ENCODE results near the gene ANO2.

ANO2 gene

DNA sequence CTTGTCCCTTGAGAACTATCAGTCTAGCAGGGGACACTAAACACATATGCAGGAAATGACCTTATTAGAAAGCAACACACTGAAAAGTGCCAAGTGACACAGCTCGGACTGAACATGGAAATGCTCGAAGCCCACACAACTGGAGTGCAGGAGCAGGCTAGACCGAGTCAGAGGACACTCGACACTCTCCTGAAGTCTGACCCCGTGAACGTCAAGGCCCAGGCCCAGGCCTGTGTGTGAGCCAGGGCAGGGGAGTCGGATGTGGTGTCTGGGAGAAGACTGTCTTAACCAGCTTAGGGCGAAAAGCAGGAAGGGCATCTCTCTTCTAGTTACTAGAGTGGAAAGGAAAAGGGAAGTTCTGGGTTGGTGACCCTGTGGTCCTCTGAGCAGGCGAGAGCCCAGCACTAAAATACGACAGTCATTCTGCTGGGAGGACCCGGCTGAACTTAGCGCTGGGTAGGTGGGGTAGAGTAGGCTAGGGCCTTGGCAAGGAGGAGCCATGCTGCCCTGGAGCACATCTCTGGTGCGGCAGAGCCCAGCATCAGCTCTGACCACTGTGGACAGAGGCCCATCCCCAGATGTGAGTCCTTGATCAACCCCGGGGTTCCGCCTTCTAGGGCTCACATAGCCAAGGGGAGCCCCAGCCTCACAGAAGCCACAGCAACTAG lies 420.2 kb downstream of the ANO2 start:
- H3K27ac ChIP-seq (ENCODE audit: low read depth, low read length) = no peak overlapping the region
- no peaks in the 10 kb centered on the region for H3K4me1 ChIP-seq (ENCODE audit: control insufficient read depth, insufficient read depth, low read length, unreplicated experiment)
- no peaks in the 10 kb centered on the region for H3K79me2 ChIP-seq (ENCODE audit: control insufficient read depth, insufficient read depth, low read length, unreplicated experiment)
- no peaks in the 10 kb centered on the region for H3K27me3 ChIP-seq (ENCODE audit: insufficient read depth, low read length)
- H2AFZ ChIP-seq (ENCODE audit: low read length, unreplicated experiment) = no peak overlapping the region
- H3K4me3 ChIP-seq (ENCODE audit: low read depth, low read length) = no peak overlapping the region
- H3K36me3 ChIP-seq (ENCODE audit: insufficient read depth, low read length) = no peaks in the 10 kb centered on the region

DNA sequence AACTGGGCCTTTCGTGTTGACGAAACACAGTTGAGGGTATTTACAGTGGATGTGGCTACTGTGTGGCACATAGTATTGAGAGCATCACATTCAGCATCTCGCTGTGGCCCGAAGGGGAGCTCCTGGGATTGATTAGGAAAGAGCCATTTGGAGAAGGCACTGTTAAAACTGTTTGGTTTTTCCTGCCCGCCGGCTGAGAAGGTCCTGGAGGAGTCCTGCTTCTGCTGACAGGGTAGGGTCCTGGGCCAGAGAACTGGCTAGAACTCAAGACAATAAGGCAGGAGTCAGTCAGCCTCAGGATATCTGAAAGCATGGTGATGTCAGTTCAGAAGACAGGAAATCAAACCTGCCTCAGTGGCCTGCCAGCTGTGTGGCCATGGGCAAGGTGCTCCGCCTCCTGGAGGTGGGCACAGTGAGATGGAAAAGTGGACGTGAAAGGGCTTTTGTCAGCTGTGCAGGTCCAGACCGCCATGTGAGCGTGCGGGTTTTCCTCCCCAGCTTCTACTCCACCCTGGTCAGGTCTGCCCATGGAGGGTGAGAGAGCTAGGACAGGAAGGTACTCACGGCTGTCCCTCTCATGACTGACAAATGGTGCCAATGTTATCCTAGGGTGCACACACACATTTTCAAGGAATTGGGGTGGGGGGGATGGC lies 420.8 kb downstream of the ANO2 start:
- no peaks in the 10 kb centered on the region for H3K27me3 ChIP-seq (ENCODE audit: insufficient read depth, low read length)

GRCh38 chr12:5523396-5524115 lies 421.5 kb downstream of the ANO2 start:
- Histone ChIP-seq H2AFZ (ENCODE audit: low read length, unreplicated experiment) (no peak overlapping the region), H3K27ac (ENCODE audit: low read depth, low read length) (no peak overlapping the region), H3K4me3 (ENCODE audit: low read depth, low read length) (no peak overlapping the region), H3K27me3 (ENCODE audit: insufficient read depth, low read length) (no peaks in the 10 kb centered on the region), H3K4me1 (ENCODE audit: control insufficient read depth, insufficient read depth, low read length, unreplicated experiment) (no peaks in the 10 kb centered on the region), H3K79me2 (ENCODE audit: control insufficient read depth, insufficient read depth, low read length, unreplicated experiment) (no peaks in the 10 kb centered on the region), H3K36me3 (ENCODE audit: insufficient read depth, low read length) (no peaks in the 10 kb centered on the region)

More for the DNA sequence above, 420.8 kb downstream of the ANO2 start:
- H3K27ac ChIP-seq (ENCODE audit: low read depth, low read length) = no peak overlapping the region
- no peaks in the 10 kb centered on the region for H3K79me2 ChIP-seq (ENCODE audit: control insufficient read depth, insufficient read depth, low read length, unreplicated experiment)
- no peaks in the 10 kb centered on the region for H3K36me3 ChIP-seq (ENCODE audit: insufficient read depth, low read length)
- no peak overlapping the region for H2AFZ ChIP-seq (ENCODE audit: low read length, unreplicated experiment)
- no peak overlapping the region for H3K4me3 ChIP-seq (ENCODE audit: low read depth, low read length)
- H3K4me1 ChIP-seq (ENCODE audit: control insufficient read depth, insufficient read depth, low read length, unreplicated experiment) = no peaks in the 10 kb centered on the region

GRCh38 chr12:5522432-5523335 lies 422.4 kb downstream of the ANO2 start:
- H2AFZ ChIP-seq (ENCODE audit: low read length, unreplicated experiment) = no peak overlapping the region

GRCh38 chr12:5521456-5522325 lies 423.4 kb downstream of the ANO2 start:
- H3K4me3 ChIP-seq (ENCODE audit: low read depth, low read length) = no peak overlapping the region
- no peaks in the 10 kb centered on the region for H3K4me1 ChIP-seq (ENCODE audit: control insufficient read depth, insufficient read depth, low read length, unreplicated experiment)
- H3K79me2 ChIP-seq (ENCODE audit: control insufficient read depth, insufficient read depth, low read length, unreplicated experiment) = no peaks in the 10 kb centered on the region
- H2AFZ ChIP-seq (ENCODE audit: low read length, unreplicated experiment) = no peak overlapping the region
- no peaks in the 10 kb centered on the region for H3K36me3 ChIP-seq (ENCODE audit: insufficient read depth, low read length)
- H3K27me3 ChIP-seq (ENCODE audit: insufficient read depth, low read length) = no peaks in the 10 kb centered on the region
- H3K27ac ChIP-seq (ENCODE audit: low read depth, low read length) = no peak overlapping the region

More at GRCh38 chr12:5522432-5523335, 422.4 kb downstream of the ANO2 start:
- no peaks in the 10 kb centered on the region for H3K4me1 ChIP-seq (ENCODE audit: control insufficient read depth, insufficient read depth, low read length, unreplicated experiment)
- H3K36me3 ChIP-seq (ENCODE audit: insufficient read depth, low read length) = no peaks in the 10 kb centered on the region
- no peak overlapping the region for H3K27ac ChIP-seq (ENCODE audit: low read depth, low read length)
- no peaks in the 10 kb centered on the region for H3K27me3 ChIP-seq (ENCODE audit: insufficient read depth, low read length)
- H3K79me2 ChIP-seq (ENCODE audit: control insufficient read depth, insufficient read depth, low read length, unreplicated experiment) = no peaks in the 10 kb centered on the region
- no peak overlapping the region for H3K4me3 ChIP-seq (ENCODE audit: low read depth, low read length)

- no peak overlapping the region for H3K4me3 ChIP-seq (ENCODE audit: low read depth, low read length)
Observed at GRCh38 chr12:5520831-5521230, 424.2 kb downstream of the ANO2 start.

GRCh38 chr12:5520037-5520436 lies 425.0 kb downstream of the ANO2 start:
- Histone ChIP-seq H3K27me3 (ENCODE audit: insufficient read depth, low read length) (no peaks in the 10 kb centered on the region), H3K4me1 (ENCODE audit: control insufficient read depth, insufficient read depth, low read length, unreplicated experiment) (no peaks in the 10 kb centered on the region), H2AFZ (ENCODE audit: low read length, unreplicated experiment) (no peak overlapping the region), H3K36me3 (ENCODE audit: insufficient read depth, low read length) (no peaks in the 10 kb centered on the region), H3K79me2 (ENCODE audit: control insufficient read depth, insufficient read depth, low read length, unreplicated experiment) (no peaks in the 10 kb centered on the region), H3K4me3 (ENCODE audit: low read depth, low read length) (no peak overlapping the region), H3K27ac (ENCODE audit: low read depth, low read length) (no peak overlapping the region)

More at GRCh38 chr12:5520831-5521230, 424.2 kb downstream of the ANO2 start:
- Histone ChIP-seq H3K36me3 (ENCODE audit: insufficient read depth, low read length) (no peaks in the 10 kb centered on the region), H3K79me2 (ENCODE audit: control insufficient read depth, insufficient read depth, low read length, unreplicated experiment) (no peaks in the 10 kb centered on the region), H3K27ac (ENCODE audit: low read depth, low read length) (no peak overlapping the region), H3K27me3 (ENCODE audit: insufficient read depth, low read length) (no peaks in the 10 kb centered on the region), H3K4me1 (ENCODE audit: control insufficient read depth, insufficient read depth, low read length, unreplicated experiment) (no peaks in the 10 kb centered on the region), H2AFZ (ENCODE audit: low read length, unreplicated experiment) (no peak overlapping the region)

DNA sequence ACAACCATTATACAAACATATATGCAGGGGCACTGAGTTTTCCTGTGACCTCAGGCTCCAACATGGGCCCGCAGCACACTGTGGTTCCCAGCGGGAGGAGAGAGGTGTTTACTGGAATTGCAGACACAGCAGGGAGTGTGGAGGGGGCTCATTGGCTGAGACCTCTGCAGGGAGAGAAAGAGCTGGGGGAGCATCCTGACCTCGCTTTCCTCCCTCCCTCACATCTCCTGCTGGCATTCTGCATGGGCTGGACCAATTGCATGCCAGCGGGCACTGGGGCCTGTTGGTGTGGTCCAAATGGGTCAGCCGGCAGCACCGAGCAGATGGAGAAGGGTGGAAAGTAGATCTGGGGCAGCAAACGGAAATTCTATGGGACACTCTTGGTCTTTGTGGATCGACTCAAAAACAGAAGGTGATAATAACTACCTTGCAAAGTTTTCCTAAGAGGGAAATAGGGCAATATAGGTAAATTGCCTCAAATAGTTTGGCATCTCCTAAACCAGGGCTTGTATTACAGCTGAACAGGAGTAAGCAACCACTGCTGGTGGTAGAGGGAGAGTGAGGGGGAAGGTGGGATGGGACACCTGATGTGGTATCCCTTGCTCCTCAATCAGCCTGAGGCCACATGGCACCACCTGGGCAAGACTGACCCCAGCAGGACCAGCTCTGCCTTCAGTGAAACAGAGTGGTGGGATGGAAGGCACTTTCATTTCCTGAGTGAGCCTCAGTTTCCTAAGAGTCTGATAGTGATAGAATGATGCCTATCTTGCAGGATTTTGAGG lies 426.3 kb downstream of the ANO2 start:
- Histone ChIP-seq H3K27ac (ENCODE audit: low read depth, low read length) (no peak overlapping the region), H3K4me3 (ENCODE audit: low read depth, low read length) (no peak overlapping the region), H3K27me3 (ENCODE audit: insufficient read depth, low read length) (no peaks in the 10 kb centered on the region), H3K36me3 (ENCODE audit: insufficient read depth, low read length) (no peaks in the 10 kb centered on the region), H2AFZ (ENCODE audit: low read length, unreplicated experiment) (no peak overlapping the region), H3K79me2 (ENCODE audit: control insufficient read depth, insufficient read depth, low read length, unreplicated experiment) (no peaks in the 10 kb centered on the region), H3K4me1 (ENCODE audit: control insufficient read depth, insufficient read depth, low read length, unreplicated experiment) (no peaks in the 10 kb centered on the region)
